NCI-H1105 (cell line): Measurements from ENCODE around the gene FLG2.

Source experiments
- DNase-seq: peaks from one replicate; lab custom pipeline; 2025; lab: John Stamatoyannopoulos, UW

FLG2 gene

GRCh38 chr1:152359906-152360305 lies at the start of gene FLG2:
Gene FLG2, minus strand, starts transcription at chr1:152360006. Its CDS starts 1,122 bp downstream, at chr1:152358884.
- no peak for DNase-seq

GRCh38 chr1:152408664-152409063 lies 48.9 kb upstream of the FLG2 start:
- no peak for DNase-seq

GRCh38 chr1:152398812-152399698 lies 39.2 kb upstream of the FLG2 start:
- DNase-seq: peak; percentile 0

GRCh38 chr1:152397474-152397873 lies 37.7 kb upstream of the FLG2 start:
- DNase-seq: no peak

GRCh38 chr1:152394151-152394550 lies 34.3 kb upstream of the FLG2 start:
- DNase-seq: no peak

GRCh38 chr1:152392909-152393308 lies 33.1 kb upstream of the FLG2 start:
- no peak for DNase-seq

GRCh38 chr1:152388889-152389288 lies 29.1 kb upstream of the FLG2 start:
- no peak for DNase-seq

- no peak for DNase-seq
These were observed 27.1 kb upstream of the FLG2 start for GRCh38 chr1:152386940-152387339.

GRCh38 chr1:152380932-152381331 lies 21.1 kb upstream of the FLG2 start:
- no peak for DNase-seq

- DNase-seq: no peak
These were observed 14.6 kb upstream of the FLG2 start for GRCh38 chr1:152374451-152374850.

GRCh38 chr1:152372672-152373071 lies 12.9 kb upstream of the FLG2 start:
- no peak for DNase-seq

- no peak for DNase-seq
These were observed 7.6 kb upstream of the FLG2 start for GRCh38 chr1:152367436-152367835.

- no peak for DNase-seq
These were observed 3.1 kb downstream of the FLG2 start for GRCh38 chr1:152356736-152357135.

- no peak for DNase-seq
These were observed 10.2 kb downstream of the FLG2 start for GRCh38 chr1:152349611-152350010.

- no peak for DNase-seq
These were observed 11.4 kb downstream of the FLG2 start for GRCh38 chr1:152348447-152348846.

GRCh38 chr1:152347116-152347728 lies 12.6 kb downstream of the FLG2 start:
- DNase-seq: peak; percentile 42

- DNase-seq: no peak
These were observed 15.4 kb downstream of the FLG2 start for GRCh38 chr1:152344438-152344837.

- no peak for DNase-seq
These were observed 16.8 kb downstream of the FLG2 start for GRCh38 chr1:152343006-152343405.

GRCh38 chr1:152335399-152335798 lies 24.4 kb downstream of the FLG2 start:
- DNase-seq: no peak

- no peak for DNase-seq
These were observed 30.9 kb downstream of the FLG2 start for GRCh38 chr1:152328801-152329391.

GRCh38 chr1:152325111-152325510 lies 34.7 kb downstream of the FLG2 start, which contains the start of gene FLG:
Gene FLG, minus strand, starts transcription at chr1:152325239. Its CDS starts 9,783 bp downstream, at chr1:152315456.
- no peak for DNase-seq

- DNase-seq: no peak
These were observed 45.8 kb downstream of the FLG2 start for GRCh38 chr1:152313970-152314369.

GRCh38 chr1:152313319-152313801 lies 46.4 kb downstream of the FLG2 start:
- DNase-seq: no peak
